H9 (cell line): ENCODE measurements around the gene TFG. TPM values are rescaled to one million over a fixed set of nuclear protein-coding genes. Genes with fewer than 3 reads are reported as not detected.

Source experiments
- DNase-seq: peaks from one replicate; pipeline ENCODE4 v3.0.0-alpha.2; 2017
- H2AFZ ChIP-seq: one replicate; pipeline ENCODE4 v1.6.1; 2013; ENCODE audit warnings: mild to moderate bottlenecking, low read length, control low read depth, moderate library complexity
- H2AK5ac ChIP-seq: 2 replicates; pipeline ENCODE4 v1.6.1; 2013; ENCODE audit warnings: low read length, control low read depth, mixed read lengths; ENCODE audit not compliant: insufficient read length
- H2BK120ac ChIP-seq: one replicate; pipeline ENCODE4 v1.6.1; 2013; ENCODE audit warnings: low read depth, mild to moderate bottlenecking, low read length, control low read depth, inconsistent platforms; ENCODE audit not compliant: poor library complexity, severe bottlenecking
- H2BK12ac ChIP-seq: 2 replicates; pipeline ENCODE4 v1.6.1; 2013; ENCODE audit warnings: low read length, control low read depth, mixed read lengths, low read depth; ENCODE audit not compliant: insufficient read length
- H2BK15ac ChIP-seq: 2 replicates; pipeline ENCODE4 v1.6.1; 2013; ENCODE audit warnings: low read depth, low read length, control low read depth
- H2BK20ac ChIP-seq: one replicate; pipeline ENCODE4 v1.6.1; 2013; ENCODE audit warnings: low read depth, mild to moderate bottlenecking, low read length, control low read depth, inconsistent platforms; ENCODE audit not compliant: poor library complexity, severe bottlenecking
- H2BK5ac ChIP-seq: 2 replicates; pipeline ENCODE4 v1.6.1; 2013; ENCODE audit warnings: low read length, control low read depth, mixed read lengths; ENCODE audit not compliant: insufficient read length
- H3K14ac ChIP-seq: 2 replicates; pipeline ENCODE4 v1.6.1; 2013; ENCODE audit warnings: low read length, control low read depth; ENCODE audit not compliant: insufficient read depth
- H3K18ac ChIP-seq: 2 replicates; pipeline ENCODE4 v1.6.1; 2013; ENCODE audit warnings: low read depth, mild to moderate bottlenecking, mixed read lengths, low read length, control low read depth; ENCODE audit not compliant: insufficient read length
- H3K23ac ChIP-seq: 2 replicates; pipeline ENCODE4 v1.6.1; 2013; ENCODE audit warnings: low read length, control low read depth, mixed read lengths, low read depth; ENCODE audit not compliant: insufficient read length
- H3K23me2 ChIP-seq: 2 replicates; pipeline ENCODE4 v1.6.1; 2013; ENCODE audit warnings: low read depth, mild to moderate bottlenecking, mixed read lengths, low read length, control low read depth; ENCODE audit not compliant: insufficient read length, poor library complexity, severe bottlenecking
- H3K27ac ChIP-seq: 2 replicates; pipeline ENCODE4 v1.5.1; 2013; ENCODE audit warnings: low read length, control low read depth, mixed read lengths, low read depth; ENCODE audit not compliant: insufficient read length
- H3K27me3 ChIP-seq: 2 replicates; pipeline ENCODE4 v1.6.1; 2013; ENCODE audit warnings: low read length, control low read depth, inconsistent platforms; ENCODE audit not compliant: insufficient read depth
- H3K4ac ChIP-seq: 2 replicates; pipeline ENCODE4 v1.6.1; 2013; ENCODE audit warnings: low read depth, mild to moderate bottlenecking, control low read depth, inconsistent platforms, low read length, moderate library complexity
- H3K4me1 ChIP-seq: 2 replicates; pipeline ENCODE4 v1.6.1; 2013; ENCODE audit warnings: low read length, control low read depth, inconsistent platforms; ENCODE audit not compliant: insufficient read depth
- H3K4me2 ChIP-seq: 2 replicates; pipeline ENCODE4 v1.6.1; 2013; ENCODE audit warnings: low read length, control low read depth, mixed read lengths; ENCODE audit not compliant: insufficient read length, insufficient read depth
- H3K56ac ChIP-seq: 2 replicates; pipeline ENCODE4 v1.6.1; 2013; ENCODE audit warnings: low read depth, mild to moderate bottlenecking, mixed read lengths, low read length, control low read depth; ENCODE audit not compliant: insufficient read length
- H3K79me1 ChIP-seq: 2 replicates; pipeline ENCODE4 v1.6.1; 2013; ENCODE audit warnings: low read depth, mild to moderate bottlenecking, moderate library complexity, low read length, control low read depth, inconsistent platforms; ENCODE audit not compliant: insufficient read depth, poor library complexity, severe bottlenecking
- H3K79me2 ChIP-seq: 2 replicates; pipeline ENCODE4 v1.6.1; 2013; ENCODE audit warnings: low read length, control low read depth, inconsistent platforms; ENCODE audit not compliant: insufficient read depth
- H3K9ac ChIP-seq: 2 replicates; pipeline ENCODE4 v1.6.1; 2013; ENCODE audit warnings: low read length, control low read depth, mixed read lengths; ENCODE audit not compliant: insufficient read length; ENCODE audit errors: extremely low read depth
- H3K9me3 ChIP-seq: one replicate; pipeline ENCODE4 v1.6.1; 2013; ENCODE audit warnings: low read depth, low read length, inconsistent platforms; ENCODE audit not compliant: control insufficient read depth
- H3T11ph ChIP-seq: one replicate; pipeline ENCODE4 v1.6.1; 2013; ENCODE audit warnings: mild to moderate bottlenecking, low read length, control low read depth, inconsistent platforms
- H4K20me1 ChIP-seq: one replicate; pipeline ENCODE4 v1.6.1; 2013; ENCODE audit not compliant: control insufficient read depth, insufficient read length, insufficient read depth
- H4K5ac ChIP-seq: 2 replicates; pipeline ENCODE4 v1.6.1; 2013; ENCODE audit warnings: low read depth, mild to moderate bottlenecking, mixed read lengths, low read length, control low read depth; ENCODE audit not compliant: insufficient read length
- H4K8ac ChIP-seq: replicated peaks from 2 replicates; pipeline ENCODE4 v1.6.1; 2013; ENCODE audit warnings: low read length, control low read depth, mixed read lengths, low read depth; ENCODE audit not compliant: insufficient read length
- H4K91ac ChIP-seq: 2 replicates; pipeline ENCODE4 v1.6.1; 2013; ENCODE audit warnings: low read depth, mild to moderate bottlenecking, moderate library complexity, mixed read lengths, low read length, control low read depth; ENCODE audit not compliant: insufficient read length
- H3K27ac Mint-ChIP-seq, 3 experiments: 2 replicates in 2 of 3; 3 replicates in 1 of 3; pipeline ENCODE4 v1.8.0; 2020 to 2021; ENCODE audit warnings: mixed read lengths in 3 of 3, mild to moderate bottlenecking in 1 of 3, moderate library complexity in 1 of 3
- H3K27me3 Mint-ChIP-seq: 2 replicates; pipeline ENCODE4 v1.8.0; 2021; ENCODE audit warnings: low read depth, mild to moderate bottlenecking, moderate library complexity, mixed read lengths
- H3K36me3 Mint-ChIP-seq, 3 experiments: 2 replicates in 2 of 3; 3 replicates in 1 of 3; pipeline ENCODE4 v1.8.0; 2020 to 2021; ENCODE audit warnings: low read depth in 3 of 3, mixed read lengths in 3 of 3; ENCODE audit not compliant: insufficient read depth in 1 of 3
- H3K4me1 Mint-ChIP-seq, 2 experiments: 2 replicates each; pipeline ENCODE4 v1.8.0; 2020; ENCODE audit warnings: mixed read lengths in 2 of 2
- H3K4me3 Mint-ChIP-seq, 2 experiments: 2 replicates in 1 of 2; 3 replicates in 1 of 2; pipeline ENCODE4 v1.8.0; 2020 to 2021; ENCODE audit warnings: mild to moderate bottlenecking in 2 of 2, mixed read lengths in 2 of 2, moderate library complexity in 1 of 2
- H3K9me3 Mint-ChIP-seq, 2 experiments: 2 replicates in 1 of 2; 3 replicates in 1 of 2; pipeline ENCODE4 v1.8.0; 2020; ENCODE audit warnings: mild to moderate bottlenecking in 2 of 2, mixed read lengths in 2 of 2, moderate library complexity in 1 of 2
- WGBS: extraction: QIAGEN DNeasy Blood & Tissue Kit; methylation state at CpG from one replicate; pipeline ENCODE4 v1.1.7; 2013; ENCODE audit warnings: missing lambda C conversion rate, low lambda C conversion rate, mixed read lengths; ENCODE audit not compliant: insufficient read length; ENCODE audit errors: extremely low coverage; 5-methylcytosine and 5-hydroxymethylcytosine counted together
- total RNA-seq: library from RNA; stranded (reverse); gene quantifications from 2 replicates; pipeline ENCODE4 v1.2.1, GENCODE V29; 2021
- TF ChIP-seq, protein P1 (sequence below): fragments of 200-600 bp; sonication (generic); conservative IDR thresholded peaks from 3 replicates; pipeline ENCODE4 v1.8.0; 2021; ENCODE audit warnings: antibody characterized with exemption, mild to moderate bottlenecking

TFG gene
- total RNA-seq, 1 experiment from 2014 or later: 80.7 TPM

DNA sequence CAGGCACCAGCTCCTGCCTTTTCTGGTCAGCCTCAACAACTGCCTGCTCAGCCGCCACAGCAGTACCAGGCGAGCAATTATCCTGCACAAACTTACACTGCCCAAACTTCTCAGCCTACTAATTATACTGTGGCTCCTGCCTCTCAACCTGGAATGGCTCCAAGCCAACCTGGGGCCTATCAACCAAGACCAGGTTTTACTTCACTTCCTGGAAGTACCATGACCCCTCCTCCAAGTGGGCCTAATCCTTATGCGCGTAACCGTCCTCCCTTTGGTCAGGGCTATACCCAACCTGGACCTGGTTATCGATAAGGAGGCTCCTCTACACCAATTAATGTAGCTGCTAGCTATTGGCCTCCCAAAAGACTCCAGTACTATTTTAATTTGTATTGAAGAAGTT, 38.9 kb downstream of the TFG start:
- H3K27ac Mint-ChIP-seq: peak overlapping the region in 2 of 3 experiments; percentile 13 to 70; a peak in 2 of 7 replicates
- no peak for DNase-seq
- no peak overlapping the region for H3K4me2 ChIP-seq
- TF ChIP-seq, protein P1, sequence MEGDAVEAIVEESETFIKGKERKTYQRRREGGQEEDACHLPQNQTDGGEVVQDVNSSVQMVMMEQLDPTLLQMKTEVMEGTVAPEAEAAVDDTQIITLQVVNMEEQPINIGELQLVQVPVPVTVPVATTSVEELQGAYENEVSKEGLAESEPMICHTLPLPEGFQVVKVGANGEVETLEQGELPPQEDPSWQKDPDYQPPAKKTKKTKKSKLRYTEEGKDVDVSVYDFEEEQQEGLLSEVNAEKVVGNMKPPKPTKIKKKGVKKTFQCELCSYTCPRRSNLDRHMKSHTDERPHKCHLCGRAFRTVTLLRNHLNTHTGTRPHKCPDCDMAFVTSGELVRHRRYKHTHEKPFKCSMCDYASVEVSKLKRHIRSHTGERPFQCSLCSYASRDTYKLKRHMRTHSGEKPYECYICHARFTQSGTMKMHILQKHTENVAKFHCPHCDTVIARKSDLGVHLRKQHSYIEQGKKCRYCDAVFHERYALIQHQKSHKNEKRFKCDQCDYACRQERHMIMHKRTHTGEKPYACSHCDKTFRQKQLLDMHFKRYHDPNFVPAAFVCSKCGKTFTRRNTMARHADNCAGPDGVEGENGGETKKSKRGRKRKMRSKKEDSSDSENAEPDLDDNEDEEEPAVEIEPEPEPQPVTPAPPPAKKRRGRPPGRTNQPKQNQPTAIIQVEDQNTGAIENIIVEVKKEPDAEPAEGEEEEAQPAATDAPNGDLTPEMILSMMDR: no peak
- H3K23ac ChIP-seq: no peak overlapping the region
- H3K79me1 ChIP-seq: no peaks in the 10 kb centered on the region
- no peaks in the 10 kb centered on the region for H3K9me3 Mint-ChIP-seq
- peaks cover 22 to 35% of the 10 kb centered on the region in 2 experiments for H3K4me1 Mint-ChIP-seq
- H3K27ac ChIP-seq: no peak overlapping the region
- H4K91ac ChIP-seq: no peak overlapping the region
- no peak overlapping the region for H2BK20ac ChIP-seq
- H3K4me1 ChIP-seq: peaks cover 1% of the 10 kb centered on the region; the same call in 1 of the 2 replicates
- H2AFZ ChIP-seq: no peak overlapping the region
- H3K23me2 ChIP-seq: no peaks in the 10 kb centered on the region
- no peak overlapping the region for H3K14ac ChIP-seq
- H3K27me3 ChIP-seq: no peaks in the 10 kb centered on the region
- no peak overlapping the region for H3K18ac ChIP-seq
- H3K4ac ChIP-seq: no peak overlapping the region
- H2BK120ac ChIP-seq: no peak overlapping the region
- H3K9ac ChIP-seq: no peak overlapping the region
- no peak overlapping the region for H2BK5ac ChIP-seq
- no peaks in the 10 kb centered on the region for H3K79me2 ChIP-seq
- H3K56ac ChIP-seq: no peak overlapping the region
- H3K27me3 Mint-ChIP-seq: no peaks in the 10 kb centered on the region
- no peak overlapping the region for H3T11ph ChIP-seq
- H4K8ac ChIP-seq: no peak overlapping the region
- no peak overlapping the region for H2BK15ac ChIP-seq
- no peak overlapping the region for H2BK12ac ChIP-seq
- no CpG with 5 or more reads among the region's 6 CpGs for WGBS
- H4K5ac ChIP-seq: no peak overlapping the region
- H3K4me3 Mint-ChIP-seq: no peak overlapping the region
- H3K36me3 Mint-ChIP-seq: peaks cover 16 to 55% (median 50%) of the 10 kb centered on the region in 3 experiments; a peak in 6 of 7 replicates
- no peaks in the 10 kb centered on the region for H4K20me1 ChIP-seq
- no peaks in the 10 kb centered on the region for H3K9me3 ChIP-seq
- no peak overlapping the region for H2AK5ac ChIP-seq
